HepG2 (cell line): ENCODE results near the gene ORC6. TPM values are rescaled to one million over a fixed set of nuclear protein-coding genes. Genes with fewer than 3 reads are reported as not detected.
A peak's percentile ranks its signal among the peaks of the same experiment; 100 is the strongest.

Experiments
- ATAC-seq: fragments of 200-7000 bp; cut with Tn5 transposase; 3 replicates; pipeline ENCODE4 v1.9.1; 2020; ENCODE audit warnings: mild to moderate bottlenecking, moderate library complexity
- BruUV-seq: library from RNA; stranded (reverse); fragments of 400-500 nt; replicated peaks from 2 replicates; lab custom pipeline; 2021; lab: Mats Ljungman, UMichigan
- CTCF ChIA-PET: fragments of 300-600 bp; formaldehyde crosslinking; extraction: SDS; loops from one replicate; lab custom pipeline; 2021; ENCODE audit warnings: low total read pairs, inconsistent platforms, low intra/inter-chr PET ratio; lab: Yijun Ruan, JAX
- POLR2A ChIA-PET: fragments of 350-600 bp; sonication (Branson Sonifier 250); formaldehyde crosslinking; loops from one replicate; lab custom pipeline; 2020; ENCODE audit warnings: antibody characterized with exemption, inconsistent platforms; lab: Yijun Ruan, JAX
- DNase-seq: peaks from one replicate; pipeline ENCODE4 v3.0.0-alpha.2; 2015; ENCODE audit warnings: low spot score
- FAIRE-seq: peaks from 3 replicates; lab custom pipeline; 2011; peaks lifted over from hg19 to GRCh38; lab: Jason Lieb, UNC
- H2AFZ ChIP-seq: one replicate; pipeline ENCODE4 v1.6.1; 2011; ENCODE audit warnings: low read length, inconsistent platforms
- H3K27ac ChIP-seq: fragments of 300-600 bp; 3 replicates; pipeline ENCODE4 v1.8.0; 2011; ENCODE audit warnings: mixed run types, mild to moderate bottlenecking, mixed read lengths, low read length, inconsistent platforms; ENCODE audit not compliant: insufficient read depth; ENCODE audit errors: extremely low read length
- H3K27me3 ChIP-seq, 2 experiments: fragments of 200-600 bp in 1 of 2; 2 replicates in 1 of 2; 3 replicates in 1 of 2; pipeline versions ENCODE4 v1.6.0 to v1.8.0; 2011; ENCODE audit warnings: low read length in 2 of 2, mild to moderate bottlenecking in 2 of 2, moderate library complexity in 2 of 2, inconsistent platforms in 1 of 2; ENCODE audit not compliant: insufficient read depth in 2 of 2, control insufficient read depth in 1 of 2
- H3K36me3 ChIP-seq, 2 experiments: fragments of 200-600 bp in 1 of 2; replicated peaks in 1 of 2; 2 replicates in 1 of 2; 3 replicates in 1 of 2; pipeline versions ENCODE4 v1.5.1 to v1.8.0; 2011; ENCODE audit warnings: low read length in 2 of 2, inconsistent platforms in 1 of 2; ENCODE audit not compliant: insufficient read depth in 2 of 2, control insufficient read depth in 1 of 2
- H3K4me1 ChIP-seq: 2 replicates; pipeline ENCODE4 v1.5.1; 2012; ENCODE audit warnings: low read length, inconsistent platforms; ENCODE audit not compliant: insufficient read depth
- H3K4me2 ChIP-seq: 2 replicates; pipeline ENCODE4 v1.6.0; 2011; ENCODE audit warnings: low read depth, low read length, inconsistent platforms
- H3K4me3 ChIP-seq, 3 experiments: fragments of 200-600 bp in 1 of 3; sonication (generic), shearing (Covaris generic) in 1 of 3; replicated peaks in 1 of 3; 2 replicates each; pipeline ENCODE4 v1.5.1; 2011 to 2016; ENCODE audit warnings: low read length in 3 of 3, inconsistent platforms in 2 of 3, low read depth in 2 of 3, mild to moderate bottlenecking in 2 of 3, control low read depth in 1 of 3, mixed read lengths in 1 of 3; ENCODE audit not compliant: insufficient read depth in 1 of 3
- H3K79me2 ChIP-seq: one replicate; pipeline ENCODE4 v1.6.1; 2011; ENCODE audit warnings: low read length, inconsistent platforms; ENCODE audit not compliant: insufficient read depth
- H3K9ac ChIP-seq: 2 replicates; pipeline ENCODE4 v1.6.0; 2011; ENCODE audit warnings: mild to moderate bottlenecking, low read depth, low read length, inconsistent platforms; ENCODE audit not compliant: insufficient read depth
- H3K9me3 ChIP-seq: 2 replicates; pipeline ENCODE4 v1.5.1; 2012; ENCODE audit warnings: mild to moderate bottlenecking, low read length
- H4K20me1 ChIP-seq: 2 replicates; pipeline ENCODE4 v1.6.0; 2011; ENCODE audit warnings: inconsistent platforms, mild to moderate bottlenecking, low read length, moderate library complexity; ENCODE audit not compliant: insufficient read depth
- ATRX ChIP-seq: sonication (generic); formaldehyde crosslinking; IDR thresholded peaks from 2 replicates; pipeline ENCODE4 v1.4.0; 2020; ENCODE audit warnings: missing genetic modification reagents, borderline replicate concordance
- IKZF5 ChIP-seq: IDR thresholded peaks from 2 replicates; pipeline ENCODE4 v1.6.1; 2018; ENCODE audit warnings: missing genetic modification reagents, mild to moderate bottlenecking, missing compliant biosample characterization
- JUND ChIP-seq: sonication (generic); formaldehyde crosslinking; IDR thresholded peaks from 2 replicates; pipeline ENCODE4 v1.8.0; 2022; ENCODE audit warnings: mild to moderate bottlenecking, missing genetic modification reagents
- LCORL ChIP-seq, 2 experiments: fragments of 450-650 bp in 1 of 2; sonication (generic) in 1 of 2; formaldehyde crosslinking in 1 of 2; IDR thresholded peaks; 2 replicates each; pipeline versions ENCODE4 v1.5.0 to v1.6.1; 2017 to 2020; ENCODE audit warnings: antibody characterized with exemption in 1 of 2, missing genetic modification reagents in 1 of 2
- MAFK ChIP-seq, 2 experiments: IDR thresholded peaks in 1 of 2; conservative IDR thresholded peaks in 1 of 2; 2 replicates each; pipeline ENCODE4 v1.6.1; 2011; ENCODE audit warnings: improper control_type of control experiment in 2 of 2, low read length in 2 of 2
- NAIF1 ChIP-seq: sonication (generic); formaldehyde crosslinking; IDR thresholded peaks from 2 replicates; pipeline ENCODE4 v1.5.0; 2020; ENCODE audit warnings: mild to moderate bottlenecking, missing genetic modification reagents, borderline replicate concordance
- UBTF ChIP-seq: sonication (generic); formaldehyde crosslinking; IDR thresholded peaks from 2 replicates; pipeline ENCODE4 v1.4.0; 2020; ENCODE audit warnings: mild to moderate bottlenecking, missing genetic modification reagents
- ZMYM2 ChIP-seq: sonication (generic); formaldehyde crosslinking; IDR thresholded peaks from 2 replicates; pipeline ENCODE4 v1.8.0; 2022; ENCODE audit warnings: mild to moderate bottlenecking, missing genetic modification reagents
- ZNF34 ChIP-seq: sonication (generic); formaldehyde crosslinking; IDR thresholded peaks from 2 replicates; pipeline ENCODE4 v1.4.0; 2020; ENCODE audit warnings: mild to moderate bottlenecking, missing genetic modification reagents, borderline replicate concordance
- ZNF747 ChIP-seq: sonication (generic); formaldehyde crosslinking; IDR thresholded peaks from 2 replicates; pipeline ENCODE4 v1.8.1; 2023; ENCODE audit warnings: missing genetic modification reagents, mild to moderate bottlenecking, borderline replicate concordance
- WGBS: methylation state at CpG from one replicate; pipeline ENCODE4 v1.1.6; 2017; ENCODE audit warnings: low lambda C conversion rate; 5-methylcytosine and 5-hydroxymethylcytosine counted together
- in situ Hi-C: cut with HindIII; loops from 2 replicates; pipeline ENCODE4 v1.10.0; 2017; ENCODE audit warnings: low pct_unique_long_range_greater_than_20kb; ENCODE audit not compliant: extremely low pct_ligation_motif_present
- intact Hi-C: fragments of 100-400 bp; cut with micrococcal nuclease; formaldehyde crosslinking; loops from one replicate; pipeline ENCODE4 v1.10.0; 2022; ENCODE audit not compliant: unreplicated experiment
- polyA plus RNA-seq, 8 experiments: library from polyadenylated mRNA; depleted of rRNA in 3 of 8; stranded (reverse) in 7 of 8; unstranded in 1 of 8; fragments of >200 nt; fragmentation: Illumina TruSeq in 4 of 8; extraction: Trizol in 4 of 8; gene quantifications; 2 replicates each; pipeline versions ENCODE4 v1.2.1 to v1.2.3, GENCODE V29; 2011 to 2016; ENCODE audit warnings: low read depth in 4 of 8, missing spikeins in 1 of 8, mixed read lengths in 1 of 8; ENCODE audit not compliant: insufficient read depth in 1 of 8
- total RNA-seq, 5 experiments: library from RNA; depleted of rRNA; stranded (reverse); fragments of >200 nt; fragmentation: Illumina TruSeq; extraction: Trizol; gene quantifications; 2 replicates each; pipeline ENCODE4 v1.2.3, GENCODE V29; 2016; ENCODE audit warnings: low read depth in 1 of 5
- TF ChIP-seq, protein P1 (sequence below): IDR thresholded peaks from 2 replicates; pipeline ENCODE4 v1.6.1; 2016; ENCODE audit warnings: missing compliant biosample characterization, missing genetic modification reagents, borderline replicate concordance
- TF ChIP-seq, protein P2 (sequence below): sonication (generic); formaldehyde crosslinking; IDR thresholded peaks from 2 replicates; pipeline ENCODE4 v1.8.1; 2023; ENCODE audit warnings: missing genetic modification reagents, inconsistent platforms, borderline replicate concordance

The ORC6 gene
- total and polyA plus RNA-seq, 2 of the 13 experiments (the other 11 are each of a cell fraction or from before 2014, with no cell fraction given): 34.2 to 69.8 TPM

DNA sequence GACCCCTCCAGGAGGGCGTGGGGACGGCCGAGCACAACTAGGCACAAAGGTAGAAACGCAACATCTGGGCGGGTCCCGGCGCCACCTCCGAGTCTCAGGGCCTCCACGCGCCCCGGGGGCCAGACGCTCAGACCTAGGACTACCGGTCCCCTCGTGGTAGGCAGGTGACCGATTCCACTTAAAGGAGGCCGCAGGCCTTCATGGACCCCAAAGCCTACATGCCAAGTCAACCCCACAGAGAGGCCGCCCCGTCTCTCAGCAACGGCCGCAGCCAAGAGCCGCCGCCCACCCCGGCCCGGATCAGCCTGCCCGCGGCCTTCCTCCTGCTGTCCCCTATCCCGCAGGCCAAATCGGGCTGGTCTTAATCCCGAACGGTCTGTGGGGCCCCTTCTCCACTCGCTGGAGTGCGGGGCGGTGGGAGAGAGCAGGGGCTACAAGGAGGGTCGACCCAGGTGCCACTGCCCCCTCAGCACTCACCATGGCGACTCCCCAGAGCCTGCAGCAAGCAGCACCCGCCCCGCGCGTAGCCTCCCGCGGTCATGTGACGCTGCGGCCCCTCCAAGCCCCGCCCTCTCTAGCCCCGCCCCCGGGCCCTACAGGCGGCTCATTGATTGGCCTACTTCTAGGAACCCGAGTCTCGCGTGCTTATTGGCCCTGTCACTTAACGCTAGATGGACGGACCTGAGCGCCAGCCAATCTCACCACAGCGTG, 650 bp upstream of the ORC6 start, which contains the start of gene VPS35 (continued):
- TF ChIP-seq ZNF747 (CRISPR knock-in tag) (peak; percentile 72), MAFK (conservative IDR thresholded peaks at IDR 0.05 in 1 of 2, IDR thresholded peaks at IDR 0.05 in 1 of 2; ENCODE audit: low read length in 2 of 2) (no peak)
- TF ChIP-seq, all 625 proteins: peak for 280

GRCh38 chr16:46690281-46691178, 1.1 kb downstream of the ORC6 start:
- in situ Hi-C loops: no loop called here
- Histone ChIP-seq H3K36me3 (peaks cover 0 to 15% of the 10 kb centered on the region in 2 experiments; a peak in 2 of 5 replicates), H3K4me1 (peaks cover 55% of the 10 kb centered on the region), H4K20me1 (peaks cover 30% of the 10 kb centered on the region), H3K9ac (peak overlapping the region; percentile 87), H3K4me3 (peak overlapping the region; percentile 85 to 96 (median 92)), H3K79me2 (peaks cover 55% of the 10 kb centered on the region), H3K4me2 (peak overlapping the region; percentile 83), H3K9me3 (no peaks in the 10 kb centered on the region), H3K27ac (peak overlapping the region; percentile 89), H3K27me3 (no peaks in the 10 kb centered on the region; a peak in 1 of 5 replicates), H2AFZ (peak overlapping the region; percentile 21)
- under 1% methylated on average over 21 of the region's 21 CpGs for WGBS
- FAIRE-seq (peak; percentile 81), ATAC-seq (peak; percentile 16), DNase-seq (peak; percentile 79)
- ChIA-PET CTCF (interaction anchor here (1.2 kb wide), 1 partner anchor 18 kb away, joined by 6 read pairs; no protein-coding TSS in a partner anchor), POLR2A (interaction anchor here (0.6 to 2.8 kb wide), 4 partner anchors 12 to 99 kb away, joined by 3 to 14 read pairs (median 6); no protein-coding TSS in a partner anchor)
- intact Hi-C loops: loop anchor here (10.0 kb wide), 1 partner anchor 224 kb away; no protein-coding TSS in a partner anchor
- no TSS peak for BruUV-seq
- TF ChIP-seq ZMYM2 (CRISPR knock-in tag) (no peak), JUND (CRISPR knock-in tag) (0 out of 2 replicates have a peak, but pooled peaks have one; percentile 35), ZNF34 (no peak), UBTF (peak; percentile 76), ATRX (CRISPR knock-in tag) (no peak), NAIF1 (CRISPR knock-in tag) (no peak), IKZF5 (CRISPR knock-in tag) (peak; percentile 39; the same call in 1 of the 2 replicates), LCORL (IDR thresholded peaks at IDR 0.05) (no peak), LCORL (CRISPR knock-in tag; IDR thresholded peaks at IDR 0.05) (0 out of 2 replicates have a peak, but pooled peaks have one; percentile 39)
- TF ChIP-seq, protein P1, sequence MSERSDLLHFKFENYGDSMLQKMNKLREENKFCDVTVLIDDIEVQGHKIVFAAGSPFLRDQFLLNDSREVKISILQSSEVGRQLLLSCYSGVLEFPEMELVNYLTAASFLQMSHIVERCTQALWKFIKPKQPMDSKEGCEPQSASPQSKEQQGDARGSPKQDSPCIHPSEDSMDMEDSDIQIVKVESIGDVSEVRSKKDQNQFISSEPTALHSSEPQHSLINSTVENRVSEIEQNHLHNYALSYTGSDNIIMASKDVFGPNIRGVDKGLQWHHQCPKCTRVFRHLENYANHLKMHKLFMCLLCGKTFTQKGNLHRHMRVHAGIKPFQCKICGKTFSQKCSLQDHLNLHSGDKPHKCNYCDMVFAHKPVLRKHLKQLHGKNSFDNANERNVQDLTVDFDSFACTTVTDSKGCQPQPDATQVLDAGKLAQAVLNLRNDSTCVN (CRISPR knock-in tag): 0 out of 2 replicates have a peak, but pooled peaks have one; percentile 44
- TF ChIP-seq, protein P2, sequence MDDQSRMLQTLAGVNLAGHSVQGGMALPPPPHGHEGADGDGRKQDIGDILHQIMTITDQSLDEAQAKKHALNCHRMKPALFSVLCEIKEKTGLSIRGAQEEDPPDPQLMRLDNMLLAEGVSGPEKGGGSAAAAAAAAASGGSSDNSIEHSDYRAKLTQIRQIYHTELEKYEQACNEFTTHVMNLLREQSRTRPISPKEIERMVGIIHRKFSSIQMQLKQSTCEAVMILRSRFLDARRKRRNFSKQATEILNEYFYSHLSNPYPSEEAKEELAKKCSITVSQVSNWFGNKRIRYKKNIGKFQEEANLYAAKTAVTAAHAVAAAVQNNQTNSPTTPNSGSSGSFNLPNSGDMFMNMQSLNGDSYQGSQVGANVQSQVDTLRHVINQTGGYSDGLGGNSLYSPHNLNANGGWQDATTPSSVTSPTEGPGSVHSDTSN (CRISPR knock-in tag): no peak
